Activated CD4-positive, alpha-beta memory T cell treated with anti-CD3 and anti-CD28 coated beads, Interleukin-2, amount 10 ng/mL, durations not matched to agents 7 days and 5 days (primary cell): Measurements from ENCODE around the gene SLC27A4. TPM values are rescaled to one million over a fixed set of nuclear protein-coding genes. Genes with fewer than 3 reads are reported as not detected.
"Not testable (repeated sequence)": the region's sequence is repeated elsewhere in the genome, so short reads cannot be mapped to it uniquely, and the experiment has no call there.

Experiments used
- CTCF ChIA-PET: fragments of 350-600 bp; sonication (Branson Sonifier 250); formaldehyde crosslinking; loops from one replicate; lab custom pipeline; 2021; ENCODE audit warnings: antibody characterized with exemption, inconsistent platforms; lab: Charles Lee
- POLR2A ChIA-PET: fragments of 350-600 bp; sonication (Branson Sonifier 250); formaldehyde crosslinking; loops from one replicate; lab custom pipeline; 2021; ENCODE audit warnings: antibody characterized with exemption; lab: Charles Lee
- DNase-seq: peaks from one replicate; pipeline ENCODE4 v3.0.0-alpha.2; 2020
- H3K27ac Mint-ChIP-seq: one replicate; pipeline ENCODE4 v1.8.0; 2021; ENCODE audit warnings: mild to moderate bottlenecking, mixed read lengths
- H3K27me3 Mint-ChIP-seq: one replicate; pipeline ENCODE4 v1.8.0; 2021; ENCODE audit warnings: mixed read lengths
- H3K36me3 Mint-ChIP-seq: one replicate; pipeline ENCODE4 v1.8.0; 2021; ENCODE audit warnings: low read depth, mixed read lengths
- H3K4me1 Mint-ChIP-seq: one replicate; pipeline ENCODE4 v1.8.0; 2021; ENCODE audit warnings: mixed read lengths
- H3K4me3 Mint-ChIP-seq: one replicate; pipeline ENCODE4 v1.8.0; 2021; ENCODE audit warnings: mild to moderate bottlenecking, mixed read lengths
- H3K9me3 Mint-ChIP-seq: one replicate; pipeline ENCODE4 v1.8.0; 2021; ENCODE audit warnings: mixed read lengths
- total RNA-seq, 2 experiments: library from RNA; stranded (reverse); gene quantifications; one replicate each; pipeline ENCODE4 v1.2.3, GENCODE V29; 2021

Gene SLC27A4
- total RNA-seq, 2 experiments from 2014 or later, result 13.6 to 14.0 TPM

GRCh38 chr9:128335914-128336313 lies 4.4 kb upstream of the SLC27A4 start:
- ChIA-PET CTCF (interaction anchor here (0.6 to 2.1 kb wide), 2 partner anchors 40 to 97 kb away, joined by 4 to 8 read pairs; no protein-coding TSS in a partner anchor), POLR2A (interaction anchor here (0.6 to 1.2 kb wide), 4 partner anchors 8 to 169 kb away, joined by 3 read pairs; no protein-coding TSS in a partner anchor)
- Mint-ChIP-seq H3K27ac (no peak overlapping the region), H3K36me3 (no peaks in the 10 kb centered on the region), H3K4me3 (no peak overlapping the region), H3K27me3 (no peaks in the 10 kb centered on the region), H3K4me1 (peaks cover 6% of the 10 kb centered on the region), H3K9me3 (no peaks in the 10 kb centered on the region)
- DNase-seq, result no peak

- CTCF ChIA-PET, result interaction anchor here (1.2 kb wide), 1 partner anchor 101 kb away, joined by 3 read pairs; no protein-coding TSS in a partner anchor
- POLR2A ChIA-PET, result interaction anchor here (1.2 to 1.3 kb wide), 2 partner anchors 14 to 16 kb away, joined by 3 to 4 read pairs; partner anchors contain the start of gene TRUB2
- no peaks in the 10 kb centered on the region for H3K9me3 Mint-ChIP-seq
- H3K4me1 Mint-ChIP-seq, result peaks cover 10% of the 10 kb centered on the region
- no peaks in the 10 kb centered on the region for H3K36me3 Mint-ChIP-seq
- H3K27ac Mint-ChIP-seq, result no peak overlapping the region
- H3K4me3 Mint-ChIP-seq, result no peak overlapping the region
- no peak for DNase-seq
- no peaks in the 10 kb centered on the region for H3K27me3 Mint-ChIP-seq
These were observed 2.4 kb upstream of the SLC27A4 start for GRCh38 chr9:128337936-128338335.

DNA sequence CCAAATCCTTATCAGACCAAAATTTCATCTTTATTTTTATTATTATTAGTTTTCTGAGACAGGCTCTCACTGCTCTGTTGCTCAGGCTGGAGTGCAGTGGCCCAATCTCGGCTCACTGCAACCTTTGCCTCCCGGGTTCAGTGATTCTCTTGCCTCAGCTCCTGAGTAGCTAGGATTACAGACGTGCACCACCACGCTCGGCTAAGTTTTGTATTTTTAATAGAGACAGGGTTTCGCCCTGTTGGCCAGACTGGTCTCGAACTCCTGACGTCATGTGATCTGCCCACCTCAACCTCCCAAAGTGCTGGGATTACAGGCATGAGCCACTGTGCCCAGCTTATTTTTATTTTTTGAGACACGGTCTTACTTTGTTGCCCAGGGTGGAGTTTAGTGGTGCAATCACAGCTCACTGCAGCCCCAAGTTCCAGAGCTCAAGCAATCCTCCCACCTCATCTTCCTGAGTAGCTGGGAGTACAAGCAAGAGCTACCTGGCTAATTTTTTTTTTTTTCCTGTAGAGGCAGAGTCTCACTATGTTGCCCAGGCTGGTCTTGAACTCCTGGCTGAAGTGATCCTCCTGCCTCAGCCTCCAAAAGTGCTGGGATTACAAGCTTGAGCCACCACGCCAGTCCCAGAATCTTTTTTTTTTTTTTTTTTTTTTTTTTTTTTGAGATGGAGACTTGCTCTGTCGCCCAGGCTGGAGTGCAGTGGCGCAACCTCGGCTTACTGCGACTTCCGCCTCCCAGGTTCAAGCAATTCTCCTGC lies 1.3 kb upstream of the SLC27A4 start:
- not testable (repeated sequence) for H3K27me3 Mint-ChIP-seq, DNase-seq, H3K9me3 Mint-ChIP-seq, H3K27ac Mint-ChIP-seq, H3K36me3 Mint-ChIP-seq
- ChIA-PET POLR2A (interaction anchor here (0.6 to 1.2 kb wide), 2 partner anchors 17 to 148 kb away, joined by 3 read pairs; partner anchors contain the start of gene TRUB2), CTCF (interaction anchor here (0.7 to 1.9 kb wide), 4 partner anchors 43 to 792 kb away, joined by 3 to 8 read pairs (median 4); partner anchors contain the start of gene CIZ1)
- Mint-ChIP-seq H3K4me1 (peaks cover 10% of the 10 kb centered on the region), H3K4me3 (peak overlapping the region; percentile 99)

DNA sequence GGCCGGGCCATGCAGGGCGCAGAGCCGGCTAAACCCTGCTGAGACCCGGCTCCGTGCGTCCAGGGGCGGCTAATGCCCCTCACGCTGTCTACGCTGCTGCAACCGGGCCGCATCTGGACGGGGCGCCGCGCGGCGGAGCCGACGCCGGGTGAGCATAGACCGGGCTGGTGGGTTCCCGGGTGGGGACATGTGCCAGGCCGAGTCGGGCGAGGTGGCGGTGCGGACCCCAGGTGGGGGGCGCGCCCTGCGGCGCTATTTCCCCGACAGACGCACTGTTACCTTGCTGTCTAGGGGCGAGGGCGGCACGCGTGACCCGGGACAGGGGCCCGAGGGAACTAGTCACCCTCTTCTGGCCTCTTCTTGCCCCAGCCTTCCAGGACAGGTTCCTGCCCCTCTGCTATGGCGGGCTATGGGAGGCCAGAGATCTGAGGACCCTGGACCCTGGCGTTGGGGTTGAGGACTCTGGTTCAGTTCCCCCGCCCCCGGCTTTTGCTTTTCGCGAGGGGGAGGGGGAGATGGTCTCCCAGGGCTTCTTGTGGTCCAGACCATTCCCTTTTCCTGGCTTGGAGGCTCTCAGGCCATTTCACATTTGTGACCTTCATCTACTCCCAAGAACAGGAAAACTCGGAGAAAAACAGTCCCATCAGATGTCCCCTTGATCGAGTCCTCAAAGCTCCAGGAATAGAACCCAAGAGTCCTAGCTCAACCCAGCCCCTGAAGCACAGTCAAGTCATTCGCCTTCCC lies 536 bp downstream of the SLC27A4 start:
- no peak for DNase-seq
- Mint-ChIP-seq H3K27me3 (no peaks in the 10 kb centered on the region), H3K4me3 (peak overlapping the region; percentile 99), H3K4me1 (peaks cover 10% of the 10 kb centered on the region), H3K27ac (peak overlapping the region; percentile 87), H3K36me3 (peaks cover 7% of the 10 kb centered on the region), H3K9me3 (no peaks in the 10 kb centered on the region)
- CTCF ChIA-PET, result interaction anchor here (0.7 to 1.7 kb wide), 26 partner anchors 8 to 489 kb away, joined by 3 to 29 read pairs (median 4); partner anchors contain the start of genes COQ4, GOLGA2, SPOUT1 and SWI5
- POLR2A ChIA-PET, result interaction anchor here (0.7 to 1.5 kb wide), 9 partner anchors 20 to 383 kb away, joined by 3 to 10 read pairs (median 3); partner anchors contain the start of genes BBLN, GOLGA2, SWI5 and URM1

DNA sequence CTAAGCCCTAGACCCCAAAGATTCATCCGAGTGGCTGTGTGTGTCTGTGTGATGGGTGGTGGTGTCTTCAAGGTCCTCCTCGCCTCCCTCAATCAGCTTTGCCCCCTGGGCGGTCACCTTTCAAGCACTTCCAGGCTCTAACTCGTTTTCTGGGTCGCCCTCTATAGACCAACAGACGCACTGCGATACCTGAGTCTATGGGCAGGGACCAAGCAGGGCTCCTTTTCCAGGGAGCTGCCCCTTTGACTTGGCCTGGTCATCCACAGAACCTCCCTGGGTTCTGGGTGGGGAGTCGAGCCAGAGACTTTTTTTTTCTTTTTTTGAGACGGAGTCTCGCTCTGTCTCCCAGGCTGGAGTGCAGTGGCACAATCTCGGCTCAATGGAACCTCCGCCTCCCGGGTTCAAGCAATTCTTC lies 1.1 kb downstream of the SLC27A4 start:
- peaks cover 10% of the 10 kb centered on the region for H3K4me1 Mint-ChIP-seq
- ChIA-PET POLR2A (interaction anchor here (0.7 to 1.5 kb wide), 9 partner anchors 20 to 383 kb away, joined by 3 to 10 read pairs (median 3); partner anchors contain the start of genes BBLN, GOLGA2, SWI5 and URM1), CTCF (interaction anchor here (0.7 to 1.7 kb wide), 25 partner anchors 8 to 488 kb away, joined by 3 to 29 read pairs (median 4); partner anchors contain the start of genes COQ4, GOLGA2, SPOUT1 and SWI5)
- peak overlapping the region; percentile 87 for H3K27ac Mint-ChIP-seq
- H3K9me3 Mint-ChIP-seq, result no peaks in the 10 kb centered on the region
- no peaks in the 10 kb centered on the region for H3K27me3 Mint-ChIP-seq
- H3K4me3 Mint-ChIP-seq, result peak overlapping the region; percentile 99
- peak; percentile 78 for DNase-seq
- H3K36me3 Mint-ChIP-seq, result peaks cover 7% of the 10 kb centered on the region

DNA sequence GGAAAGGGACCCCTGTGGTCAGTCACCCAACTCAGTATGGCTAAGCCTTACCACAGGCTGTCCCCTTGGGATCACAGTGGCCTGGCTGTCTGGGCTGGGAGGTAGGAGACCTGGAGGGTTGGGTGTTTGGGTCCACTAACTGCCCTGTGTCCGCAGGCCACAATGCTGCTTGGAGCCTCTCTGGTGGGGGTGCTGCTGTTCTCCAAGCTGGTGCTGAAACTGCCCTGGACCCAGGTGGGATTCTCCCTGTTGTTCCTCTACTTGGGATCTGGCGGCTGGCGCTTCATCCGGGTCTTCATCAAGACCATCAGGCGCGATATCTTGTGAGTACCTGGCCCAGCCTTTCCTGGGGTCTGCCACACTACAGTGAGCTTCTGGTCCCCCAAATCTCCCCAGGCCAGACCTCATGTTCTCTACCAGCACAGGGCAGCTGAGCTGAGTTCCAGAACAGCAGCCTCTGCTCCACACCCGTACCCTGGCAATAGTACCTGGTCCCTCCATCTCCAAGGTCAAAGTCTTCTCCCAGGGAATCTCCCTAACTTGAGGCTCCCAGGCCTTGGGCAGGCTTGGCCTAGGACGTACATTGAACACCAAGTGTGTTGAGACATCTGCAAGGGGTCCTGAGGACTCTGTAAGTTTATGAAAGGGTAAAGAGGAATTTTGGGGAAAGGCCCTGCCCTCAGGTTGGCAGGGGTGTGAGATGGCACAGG lies 2.8 kb downstream of the SLC27A4 start:
- Mint-ChIP-seq H3K4me3 (no peak overlapping the region), H3K27me3 (no peaks in the 10 kb centered on the region), H3K9me3 (no peaks in the 10 kb centered on the region), H3K36me3 (peaks cover 9% of the 10 kb centered on the region), H3K27ac (no peak overlapping the region), H3K4me1 (peaks cover 10% of the 10 kb centered on the region)
- no peak for DNase-seq
- ChIA-PET POLR2A (interaction anchor here (0.9 kb wide), 1 partner anchor 168 kb away, joined by 3 read pairs; no protein-coding TSS in a partner anchor), CTCF (interaction anchor here (0.6 to 1.8 kb wide), 3 partner anchors 22 to 98 kb away, joined by 3 to 8 read pairs (median 5); no protein-coding TSS in a partner anchor)

- ChIA-PET CTCF (interaction anchor here (1.2 to 1.8 kb wide), 3 partner anchors 18 to 49 kb away, joined by 3 to 8 read pairs (median 6); no protein-coding TSS in a partner anchor), POLR2A (no interaction called here)
- no peak for DNase-seq
- Mint-ChIP-seq H3K36me3 (peaks cover 9% of the 10 kb centered on the region), H3K4me1 (peaks cover 10% of the 10 kb centered on the region), H3K9me3 (no peaks in the 10 kb centered on the region), H3K27me3 (no peaks in the 10 kb centered on the region), H3K27ac (no peak overlapping the region), H3K4me3 (no peak overlapping the region)
These were observed 3.5 kb downstream of the SLC27A4 start for GRCh38 chr9:128343855-128344254.

- H3K36me3 Mint-ChIP-seq, result peaks cover 14% of the 10 kb centered on the region
- no peak overlapping the region for H3K27ac Mint-ChIP-seq
- H3K4me1 Mint-ChIP-seq, result peaks cover 4% of the 10 kb centered on the region
- H3K4me3 Mint-ChIP-seq, result no peak overlapping the region
- no peak for DNase-seq
- no peaks in the 10 kb centered on the region for H3K9me3 Mint-ChIP-seq
- no peaks in the 10 kb centered on the region for H3K27me3 Mint-ChIP-seq
- POLR2A ChIA-PET, result no interaction called here
- CTCF ChIA-PET, result interaction anchor here (1.5 kb wide), 1 partner anchor 17 kb away, joined by 6 read pairs; no protein-coding TSS in a partner anchor
These were observed 4.7 kb downstream of the SLC27A4 start for GRCh38 chr9:128344931-128345605.

- no peaks in the 10 kb centered on the region for H3K9me3 Mint-ChIP-seq
- no peak overlapping the region for H3K27ac Mint-ChIP-seq
- H3K27me3 Mint-ChIP-seq, result no peaks in the 10 kb centered on the region
- H3K36me3 Mint-ChIP-seq, result peaks cover 11% of the 10 kb centered on the region
- POLR2A ChIA-PET, result no interaction called here
- CTCF ChIA-PET, result interaction anchor here (0.9 to 2.9 kb wide), 2 partner anchors 13 to 53 kb away, joined by 3 to 12 read pairs; no protein-coding TSS in a partner anchor
- no peaks in the 10 kb centered on the region for H3K4me1 Mint-ChIP-seq
- H3K4me3 Mint-ChIP-seq, result no peak overlapping the region
- no peak for DNase-seq
These were observed 8.8 kb downstream of the SLC27A4 start for GRCh38 chr9:128349125-128349524.

DNA sequence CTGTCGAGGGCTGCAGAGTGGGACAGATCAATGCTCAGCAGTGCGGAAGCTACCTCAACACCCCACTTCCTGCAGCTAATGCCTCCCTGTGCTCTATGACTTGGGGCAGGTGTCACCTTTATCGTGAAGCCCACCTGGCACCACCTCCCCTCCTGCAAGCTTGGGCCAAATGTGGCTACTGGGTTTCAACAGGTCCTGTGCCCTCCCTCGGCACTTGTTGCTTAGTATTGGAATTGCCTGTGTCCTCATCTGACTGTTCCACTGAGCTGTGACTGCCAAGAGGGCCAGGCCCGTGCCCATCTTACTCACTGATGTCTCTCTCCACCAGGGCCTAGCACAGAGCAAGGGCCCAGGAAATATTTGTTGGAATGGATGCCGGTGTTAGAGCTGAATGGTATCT lies 9.4 kb downstream of the SLC27A4 start:
- no peaks in the 10 kb centered on the region for H3K4me1 Mint-ChIP-seq
- ChIA-PET CTCF (interaction anchor here (0.9 to 2.9 kb wide), 2 partner anchors 12 to 53 kb away, joined by 3 to 12 read pairs; no protein-coding TSS in a partner anchor), POLR2A (interaction anchor here (1.2 kb wide), 1 partner anchor 21 kb away, joined by 3 read pairs; the partner anchor contains the start of gene URM1)
- DNase-seq, result no peak
- no peak overlapping the region for H3K4me3 Mint-ChIP-seq
- no peaks in the 10 kb centered on the region for H3K27me3 Mint-ChIP-seq
- H3K9me3 Mint-ChIP-seq, result no peaks in the 10 kb centered on the region
- no peak overlapping the region for H3K27ac Mint-ChIP-seq
- H3K36me3 Mint-ChIP-seq, result peaks cover 11% of the 10 kb centered on the region

DNA sequence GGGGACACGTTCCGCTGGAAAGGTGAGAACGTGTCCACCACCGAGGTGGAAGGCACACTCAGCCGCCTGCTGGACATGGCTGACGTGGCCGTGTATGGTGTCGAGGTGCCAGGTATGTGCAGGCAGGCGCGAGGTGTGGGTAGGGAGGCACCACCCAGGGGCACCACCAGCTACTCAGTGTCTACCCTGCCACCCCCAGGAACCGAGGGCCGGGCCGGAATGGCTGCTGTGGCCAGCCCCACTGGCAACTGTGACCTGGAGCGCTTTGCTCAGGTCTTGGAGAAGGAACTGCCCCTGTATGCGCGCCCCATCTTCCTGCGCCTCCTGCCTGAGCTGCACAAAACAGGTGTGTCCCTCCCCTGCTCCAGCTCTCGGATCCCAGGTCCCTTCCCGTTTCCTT lies 15.1 kb downstream of the SLC27A4 start:
- no peaks in the 10 kb centered on the region for H3K9me3 Mint-ChIP-seq
- ChIA-PET POLR2A (interaction anchor here (1.4 kb wide), 1 partner anchor 80 kb away, joined by 3 read pairs; the partner anchor contains the start of genes GOLGA2 and SWI5), CTCF (interaction anchor here (2.2 kb wide), 1 partner anchor 14 kb away, joined by 6 read pairs; no protein-coding TSS in a partner anchor)
- no peak overlapping the region for H3K27ac Mint-ChIP-seq
- peaks cover 9% of the 10 kb centered on the region for H3K36me3 Mint-ChIP-seq
- DNase-seq, result no peak
- H3K4me3 Mint-ChIP-seq, result no peak overlapping the region
- no peaks in the 10 kb centered on the region for H3K4me1 Mint-ChIP-seq
- H3K27me3 Mint-ChIP-seq, result no peaks in the 10 kb centered on the region
